ENCODE measurements around the gene CDKAL1. TPM values are rescaled to one million over a fixed set of nuclear protein-coding genes. Genes with fewer than 3 reads are reported as not detected.
"Not testable (repeated sequence)": the region's sequence is repeated elsewhere in the genome, so short reads cannot be mapped to it uniquely, and the experiment has no call there.

The CDKAL1 gene
- total RNA-seq, 5 donors from 2014 or later (not counting 1 experiment from before 2014, with no cell fraction given), result 18.8 to 29.9 (median 20.5) TPM

GRCh38 chr6:20541382-20541781 lies 7.1 kb downstream of the CDKAL1 start:
- no peak for ATAC-seq (replicated peaks in 1 of 4)
- peaks cover 50 to 56% (median 52%) of the 10 kb centered on the region in 3 donors for H3K4me1 Mint-ChIP-seq
- no peaks in the 10 kb centered on the region for H3K9me3 Mint-ChIP-seq
- no peaks in the 10 kb centered on the region for H3K9me3 ChIP-seq
- no peak overlapping the region for H3K4me3 Mint-ChIP-seq
- H3K4me1 ChIP-seq (ENCODE audit: control insufficient read depth in 1 of 2, extremely low read depth in 1 of 2, insufficient read depth in 2 of 2, low read length in 2 of 2), result peaks cover 0 to 6% of the 10 kb centered on the region in 2 experiments
- no peak overlapping the region for H3K27ac ChIP-seq (ENCODE audit: low read length)
- no peaks in the 10 kb centered on the region for H3K27me3 ChIP-seq (replicated peaks in 1 of 2; ENCODE audit: control insufficient read depth in 2 of 2, extremely low read depth in 1 of 2, insufficient read depth in 2 of 2, low read length in 1 of 2)
- H3K36me3 Mint-ChIP-seq, result peaks cover 40% of the 10 kb centered on the region
- no peak overlapping the region for H3K4me3 ChIP-seq (ENCODE audit: control insufficient read depth in 1 of 2, extremely low read depth in 1 of 2, low read length in 1 of 2)
- no peak overlapping the region for H3K27ac Mint-ChIP-seq
- no peak for DNase-seq
- WGBS (ENCODE audit: insufficient coverage), result 100% methylated on average over 1 of the region's 6 CpGs
- ChIA-PET POLR2A (no interaction called here), CTCF (no interaction called here)
- H3K27me3 Mint-ChIP-seq, result no peaks in the 10 kb centered on the region
- H3K36me3 ChIP-seq (ENCODE audit: control insufficient read depth in 2 of 2, extremely low read depth in 1 of 2, insufficient read depth in 1 of 2, low read length in 1 of 2), result peaks cover 4 to 23% of the 10 kb centered on the region in 2 donors

- ATAC-seq (replicated peaks in 1 of 4), result peak in 1 of 4 experiments; percentile 35
- H3K27me3 ChIP-seq (replicated peaks in 1 of 2; ENCODE audit: control insufficient read depth in 2 of 2, extremely low read depth in 1 of 2, insufficient read depth in 2 of 2, low read length in 1 of 2), result no peaks in the 10 kb centered on the region
- Mint-ChIP-seq H3K4me3 (no peak overlapping the region), H3K27me3 (no peaks in the 10 kb centered on the region), H3K9me3 (no peaks in the 10 kb centered on the region), H3K4me1 (peaks cover 41 to 51% (median 43%) of the 10 kb centered on the region in 3 donors), H3K36me3 (peaks cover 47% of the 10 kb centered on the region), H3K27ac (no peak overlapping the region)
- peaks cover 0 to 6% of the 10 kb centered on the region in 2 experiments for H3K4me1 ChIP-seq (ENCODE audit: control insufficient read depth in 1 of 2, extremely low read depth in 1 of 2, insufficient read depth in 2 of 2, low read length in 2 of 2)
- H3K9me3 ChIP-seq, result no peaks in the 10 kb centered on the region
- ChIA-PET CTCF (no interaction called here), POLR2A (no interaction called here)
- H3K27ac ChIP-seq (ENCODE audit: low read length), result no peak overlapping the region
- H3K4me3 ChIP-seq (ENCODE audit: control insufficient read depth in 1 of 2, extremely low read depth in 1 of 2, low read length in 1 of 2), result no peak overlapping the region
- DNase-seq, result no peak
- peaks cover 4 to 23% of the 10 kb centered on the region in 2 donors for H3K36me3 ChIP-seq (ENCODE audit: control insufficient read depth in 2 of 2, extremely low read depth in 1 of 2, insufficient read depth in 1 of 2, low read length in 1 of 2)
- no CpG with 5 or more reads among the region's 2 CpGs for WGBS (ENCODE audit: insufficient coverage)
Measured at GRCh38 chr6:20542927-20543602, 8.8 kb downstream of the CDKAL1 start.

GRCh38 chr6:20548264-20548663 lies 14.0 kb downstream of the CDKAL1 start:
- ATAC-seq (replicated peaks in 1 of 4), result no peak
- Histone ChIP-seq H3K27ac (ENCODE audit: low read length) (no peak overlapping the region), H3K4me3 (ENCODE audit: control insufficient read depth in 1 of 2, extremely low read depth in 1 of 2, low read length in 1 of 2) (no peak overlapping the region), H3K9me3 (no peaks in the 10 kb centered on the region), H3K27me3 (replicated peaks in 1 of 2; ENCODE audit: control insufficient read depth in 2 of 2, extremely low read depth in 1 of 2, insufficient read depth in 2 of 2, low read length in 1 of 2) (no peaks in the 10 kb centered on the region), H3K36me3 (ENCODE audit: control insufficient read depth in 2 of 2, extremely low read depth in 1 of 2, insufficient read depth in 1 of 2, low read length in 1 of 2) (peaks cover 2 to 25% of the 10 kb centered on the region in 2 donors), H3K4me1 (ENCODE audit: control insufficient read depth in 1 of 2, extremely low read depth in 1 of 2, insufficient read depth in 2 of 2, low read length in 2 of 2) (peaks cover 0 to under 1% of the 10 kb centered on the region in 2 experiments)
- H3K4me1 Mint-ChIP-seq, result peaks cover 6 to 15% (median 12%) of the 10 kb centered on the region in 3 donors
- ChIA-PET CTCF (interaction anchor here (0.7 to 1.1 kb wide), 3 partner anchors 144 to 249 kb away, joined by 4 to 5 read pairs (median 4); no protein-coding TSS in a partner anchor), POLR2A (interaction anchor here in 1 of 2 donors (0.5 kb wide), 1 partner anchor 144 kb away, joined by 3 read pairs; no protein-coding TSS in a partner anchor)
- no CpG with 5 or more reads among the region's 1 CpG for WGBS (ENCODE audit: insufficient coverage)
- no peak overlapping the region for H3K4me3 Mint-ChIP-seq
- no peak for DNase-seq
- peaks cover 39% of the 10 kb centered on the region for H3K36me3 Mint-ChIP-seq
- no peaks in the 10 kb centered on the region for H3K27me3 Mint-ChIP-seq
- H3K9me3 Mint-ChIP-seq, result no peaks in the 10 kb centered on the region
- no peak overlapping the region for H3K27ac Mint-ChIP-seq

GRCh38 chr6:20549398-20549797 lies 15.1 kb downstream of the CDKAL1 start:
- WGBS (ENCODE audit: insufficient coverage), result no CpG with 5 or more reads among the region's 3 CpGs
- H3K27me3 Mint-ChIP-seq; H3K27me3 ChIP-seq (replicated peaks in 1 of 2; ENCODE audit: control insufficient read depth in 2 of 2, extremely low read depth in 1 of 2, insufficient read depth in 2 of 2, low read length in 1 of 2); DNase-seq; CTCF ChIA-PET; H3K27ac ChIP-seq (ENCODE audit: low read length); POLR2A ChIA-PET; H3K4me3 Mint-ChIP-seq; H3K4me3 ChIP-seq (ENCODE audit: control insufficient read depth in 1 of 2, extremely low read depth in 1 of 2, low read length in 1 of 2); H3K4me1 ChIP-seq (ENCODE audit: control insufficient read depth in 1 of 2, extremely low read depth in 1 of 2, insufficient read depth in 2 of 2, low read length in 2 of 2); H3K27ac Mint-ChIP-seq; ATAC-seq (replicated peaks in 1 of 4); H3K9me3 ChIP-seq; H3K9me3 Mint-ChIP-seq: not testable (repeated sequence)
- Mint-ChIP-seq H3K4me1 (peaks cover 5 to 13% (median 11%) of the 10 kb centered on the region in 3 donors), H3K36me3 (peaks cover 43% of the 10 kb centered on the region)
- peaks cover 2 to 31% of the 10 kb centered on the region in 2 donors for H3K36me3 ChIP-seq (ENCODE audit: control insufficient read depth in 2 of 2, extremely low read depth in 1 of 2, insufficient read depth in 1 of 2, low read length in 1 of 2)

- no peaks in the 10 kb centered on the region for H3K9me3 ChIP-seq
- Mint-ChIP-seq H3K9me3 (no peaks in the 10 kb centered on the region), H3K36me3 (peaks cover 26% of the 10 kb centered on the region), H3K27me3 (no peaks in the 10 kb centered on the region), H3K27ac (no peak overlapping the region), H3K4me3 (no peak overlapping the region), H3K4me1 (peaks cover 0 to 5% (median 2%) of the 10 kb centered on the region in 3 donors)
- H3K27ac ChIP-seq (ENCODE audit: low read length), result no peak overlapping the region
- ATAC-seq (replicated peaks in 1 of 4), result no peak
- ChIA-PET POLR2A (no interaction called here), CTCF (no interaction called here)
- H3K4me3 ChIP-seq (ENCODE audit: control insufficient read depth in 1 of 2, extremely low read depth in 1 of 2, low read length in 1 of 2), result no peak overlapping the region
- WGBS (ENCODE audit: insufficient coverage), result no CpG with 5 or more reads among the region's 2 CpGs
- no peaks in the 10 kb centered on the region for H3K27me3 ChIP-seq (replicated peaks in 1 of 2; ENCODE audit: control insufficient read depth in 2 of 2, extremely low read depth in 1 of 2, insufficient read depth in 2 of 2, low read length in 1 of 2)
- H3K36me3 ChIP-seq (ENCODE audit: control insufficient read depth in 2 of 2, extremely low read depth in 1 of 2, insufficient read depth in 1 of 2, low read length in 1 of 2), result peaks cover 2 to 26% of the 10 kb centered on the region in 2 donors
- no peak for DNase-seq
- no peaks in the 10 kb centered on the region for H3K4me1 ChIP-seq (ENCODE audit: control insufficient read depth in 1 of 2, extremely low read depth in 1 of 2, insufficient read depth in 2 of 2, low read length in 2 of 2)
Measured at GRCh38 chr6:20554326-20554725, 20.1 kb downstream of the CDKAL1 start.

GRCh38 chr6:20554817-20555216 lies 20.6 kb downstream of the CDKAL1 start:
- no peak overlapping the region for H3K4me3 Mint-ChIP-seq
- H3K9me3 ChIP-seq, result no peaks in the 10 kb centered on the region
- ChIA-PET POLR2A (interaction anchor here in 1 of 2 donors (0.6 kb wide), 1 partner anchor 40 kb away, joined by 4 read pairs; no protein-coding TSS in a partner anchor), CTCF (interaction anchor here in 1 of 2 donors (2.2 kb wide), 1 partner anchor 9 kb away, joined by 5 read pairs; no protein-coding TSS in a partner anchor)
- H3K36me3 Mint-ChIP-seq, result peaks cover 27% of the 10 kb centered on the region
- H3K9me3 Mint-ChIP-seq, result no peaks in the 10 kb centered on the region
- H3K27me3 ChIP-seq (replicated peaks in 1 of 2; ENCODE audit: control insufficient read depth in 2 of 2, extremely low read depth in 1 of 2, insufficient read depth in 2 of 2, low read length in 1 of 2), result no peaks in the 10 kb centered on the region
- peaks cover 0 to 5% (median 2%) of the 10 kb centered on the region in 3 donors for H3K4me1 Mint-ChIP-seq
- H3K4me3 ChIP-seq (ENCODE audit: control insufficient read depth in 1 of 2, extremely low read depth in 1 of 2, low read length in 1 of 2), result no peak overlapping the region
- H3K27ac Mint-ChIP-seq, result no peak overlapping the region
- H3K27ac ChIP-seq (ENCODE audit: low read length), result no peak overlapping the region
- ATAC-seq (replicated peaks in 1 of 4) (no peak), DNase-seq (no peak)
- no peaks in the 10 kb centered on the region for H3K27me3 Mint-ChIP-seq
- peaks cover 2 to 26% of the 10 kb centered on the region in 2 donors for H3K36me3 ChIP-seq (ENCODE audit: control insufficient read depth in 2 of 2, extremely low read depth in 1 of 2, insufficient read depth in 1 of 2, low read length in 1 of 2)
- no peaks in the 10 kb centered on the region for H3K4me1 ChIP-seq (ENCODE audit: control insufficient read depth in 1 of 2, extremely low read depth in 1 of 2, insufficient read depth in 2 of 2, low read length in 2 of 2)
- 86% methylated on average over 1 of the region's 1 CpG for WGBS (ENCODE audit: insufficient coverage)

Measured in T-cell (primary cell).